Activated CD8-positive, alpha-beta T cell treated with anti-CD3 and anti-CD28 coated beads for 36 hours (primary cell): ENCODE data around the gene GNPTG. TPM values are rescaled to one million over a fixed set of nuclear protein-coding genes. Genes with fewer than 3 reads are reported as not detected.

Experiments used
- ATAC-seq: fragments of 200-7000 bp; cut with Tn5 transposase; one replicate; pipeline ENCODE4 v1.10.0; 2021; ENCODE audit warnings: mild to moderate bottlenecking, moderate library complexity
- CTCF ChIA-PET: fragments of 350-600 bp; sonication (Branson Sonifier 250); formaldehyde crosslinking; loops from one replicate; lab custom pipeline; 2021; ENCODE audit warnings: antibody characterized with exemption; lab: Charles Lee
- POLR2A ChIA-PET: fragments of 350-600 bp; sonication (Branson Sonifier 250); formaldehyde crosslinking; loops from one replicate; lab custom pipeline; 2021; ENCODE audit warnings: antibody characterized with exemption; lab: Charles Lee
- DNase-seq: peaks from one replicate; pipeline ENCODE4 v3.0.0-alpha.2; 2020
- H3K27ac Mint-ChIP-seq: one replicate; pipeline ENCODE4 v1.8.0; 2021; ENCODE audit warnings: mild to moderate bottlenecking, mixed read lengths
- H3K27me3 Mint-ChIP-seq: one replicate; pipeline ENCODE4 v1.8.0; 2021; ENCODE audit warnings: mixed read lengths
- H3K36me3 Mint-ChIP-seq: one replicate; pipeline ENCODE4 v1.8.0; 2021; ENCODE audit warnings: low read depth, mixed read lengths
- H3K4me1 Mint-ChIP-seq: one replicate; pipeline ENCODE4 v1.8.0; 2021; ENCODE audit warnings: low read depth, mixed read lengths
- H3K4me3 Mint-ChIP-seq: one replicate; pipeline ENCODE4 v1.8.0; 2021; ENCODE audit warnings: mild to moderate bottlenecking, moderate library complexity, mixed read lengths
- H3K9me3 Mint-ChIP-seq: one replicate; pipeline ENCODE4 v1.8.0; 2021; ENCODE audit warnings: mixed read lengths
- CTCF ChIP-seq: fragments of 200-600 bp; IDR thresholded peaks from one replicate; pipeline ENCODE4 v1.8.0; 2022; ENCODE audit warnings: antibody characterized with exemption, mild to moderate bottlenecking
- intact Hi-C: fragments of 100-400 bp; cut with micrococcal nuclease; formaldehyde crosslinking; loops from one replicate; pipeline ENCODE4 v1.10.0; 2022
- total RNA-seq, 2 experiments: library from RNA; stranded (reverse); gene quantifications; one replicate each; pipeline ENCODE4 v1.2.3, GENCODE V29; 2021

The GNPTG gene
- total RNA-seq, 2 experiments from 2014 or later, result 17.3 to 19.2 TPM

- H3K27me3 Mint-ChIP-seq, result no peaks in the 10 kb centered on the region
- H3K9me3 Mint-ChIP-seq, result no peaks in the 10 kb centered on the region
- no peak overlapping the region for H3K27ac Mint-ChIP-seq
- ATAC-seq (no peak), DNase-seq (no peak)
- intact Hi-C loops, result no loop called here
- H3K4me1 Mint-ChIP-seq, result no peaks in the 10 kb centered on the region
- TF ChIP-seq CTCF, result no peak
- CTCF ChIA-PET, result no interaction called here
- H3K36me3 Mint-ChIP-seq, result peaks cover 2% of the 10 kb centered on the region
- H3K4me3 Mint-ChIP-seq, result no peak overlapping the region
- POLR2A ChIA-PET, result no interaction called here
Observed at GRCh38 chr16:1398351-1398750, 46.6 kb downstream of the GNPTG start.

GRCh38 chr16:1398826-1399581, 47.3 kb downstream of the GNPTG start:
- H3K4me1 Mint-ChIP-seq, result no peaks in the 10 kb centered on the region
- POLR2A ChIA-PET, result no interaction called here

GRCh38 chr16:1401061-1401757, 49.5 kb downstream of the GNPTG start:
- Mint-ChIP-seq H3K4me1 (no peaks in the 10 kb centered on the region), H3K9me3 (no peaks in the 10 kb centered on the region), H3K27ac (no peak overlapping the region), H3K36me3 (peaks cover 2% of the 10 kb centered on the region), H3K4me3 (no peak overlapping the region), H3K27me3 (no peaks in the 10 kb centered on the region)
- DNase-seq, result no peak
- ChIA-PET CTCF (interaction anchor here (1.0 kb wide), 1 partner anchor 38 kb away, joined by 3 read pairs; no protein-coding TSS in a partner anchor), POLR2A (no interaction called here)
- ATAC-seq, result no peak
- no peak for TF ChIP-seq CTCF
- intact Hi-C loops, result no loop called here

More at GRCh38 chr16:1398826-1399581, 47.3 kb downstream of the GNPTG start:
- Mint-ChIP-seq H3K36me3 (peaks cover 2% of the 10 kb centered on the region), H3K4me3 (no peak overlapping the region), H3K27me3 (no peaks in the 10 kb centered on the region), H3K27ac (no peak overlapping the region), H3K9me3 (no peaks in the 10 kb centered on the region)
- CTCF ChIA-PET, result no interaction called here
- TF ChIP-seq CTCF, result no peak
- intact Hi-C loops, result no loop called here
- ATAC-seq (no peak), DNase-seq (no peak)

- CTCF ChIA-PET, result interaction anchor here (1.0 to 1.3 kb wide), 2 partner anchors 38 to 304 kb away, joined by 3 read pairs; partner anchors contain the start of gene MAPK8IP3
Observed at GRCh38 chr16:1401758-1402154, 50.0 kb downstream of the GNPTG start.

More at GRCh38 chr16:1401758-1402154, 50.0 kb downstream of the GNPTG start:
- H3K36me3 Mint-ChIP-seq, result peaks cover 2% of the 10 kb centered on the region
- POLR2A ChIA-PET, result interaction anchor here (1.3 kb wide), 1 partner anchor 19 kb away, joined by 3 read pairs; the partner anchor contains the start of gene UQCC4
- H3K4me1 Mint-ChIP-seq, result no peaks in the 10 kb centered on the region
- no peak for TF ChIP-seq CTCF
- no peak overlapping the region for H3K4me3 Mint-ChIP-seq
- ATAC-seq (no peak), DNase-seq (no peak)
- no peaks in the 10 kb centered on the region for H3K9me3 Mint-ChIP-seq
- no peaks in the 10 kb centered on the region for H3K27me3 Mint-ChIP-seq
- intact Hi-C loops, result no loop called here
- no peak overlapping the region for H3K27ac Mint-ChIP-seq
